ENCODE results near the gene BICDL1. TPM values are rescaled to one million over a fixed set of nuclear protein-coding genes. Genes with fewer than 3 reads are reported as not detected.

Gene BICDL1
- polyA plus RNA-seq, 1 of the 3 experiments (the other 2 are of a cell fraction), result 0.35 TPM

DNA sequence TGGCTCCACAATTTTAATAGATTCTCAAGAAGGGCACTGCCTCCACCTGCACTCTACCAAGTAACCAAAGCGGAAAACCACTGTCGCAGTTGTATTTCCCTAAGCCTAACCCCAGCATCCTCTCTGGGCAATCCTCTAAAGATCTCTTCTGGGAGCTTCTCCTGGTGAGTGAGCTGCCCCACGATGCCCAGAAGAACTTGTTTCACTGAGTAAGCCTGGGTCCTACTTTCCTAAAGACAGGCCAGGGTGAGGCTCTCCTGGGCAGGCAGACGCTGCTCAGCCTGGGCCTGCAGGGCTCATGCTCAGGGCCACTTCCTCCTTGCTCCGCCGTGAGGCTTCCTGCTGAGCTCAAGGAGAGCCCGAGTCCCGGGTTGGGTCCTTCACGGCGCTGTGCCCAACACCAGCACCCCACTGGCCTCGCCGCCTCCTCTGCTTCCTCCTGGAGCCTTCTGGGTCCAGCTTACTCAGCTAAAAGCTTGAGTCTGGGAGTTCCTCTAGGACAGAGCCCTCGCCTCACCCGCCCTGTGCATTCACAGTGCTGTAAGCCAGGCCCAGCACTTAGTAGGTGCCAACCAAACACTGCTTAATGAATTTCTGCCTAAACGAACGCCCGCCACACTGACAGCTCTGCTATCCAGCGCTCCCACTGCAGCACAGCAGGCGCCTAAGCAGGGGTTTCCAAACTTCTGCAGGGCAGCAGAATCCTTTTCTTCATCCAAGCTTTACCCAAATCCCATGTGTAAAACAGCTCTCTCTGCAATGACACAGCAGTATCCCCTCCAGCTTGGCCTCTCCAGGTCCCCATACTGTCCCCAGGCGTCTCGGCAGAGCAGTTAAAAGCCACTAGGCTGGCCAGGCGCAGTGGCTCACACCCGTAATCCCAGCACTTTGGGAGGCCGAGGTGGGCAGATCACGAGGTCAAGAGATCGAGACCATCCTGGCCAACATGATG is 121.8 kb downstream of the BICDL1 start:
- Histone ChIP-seq H3K9ac (no peak overlapping the region), H3K9me2 (no peaks in the 10 kb centered on the region), H3K27ac (ENCODE audit: low read depth in 2 of 2, low read length in 1 of 2) (no peak overlapping the region; a peak in 1 of 4 replicates), H3K9me3 (no peaks in the 10 kb centered on the region), H3K36me3 (replicated peaks in 1 of 2; ENCODE audit: control insufficient read depth in 1 of 2, insufficient read depth in 2 of 2, low read length in 1 of 2) (peaks cover 0 to 2% of the 10 kb centered on the region in 2 experiments), H3K4me1 (ENCODE audit: control insufficient read depth in 1 of 2, insufficient read depth in 2 of 2, low read depth in 1 of 2, low read length in 1 of 2) (peaks cover 5 to 8% of the 10 kb centered on the region in 2 experiments; a peak in 3 of 4 replicates), H3K27me3 (ENCODE audit: insufficient read depth) (no peaks in the 10 kb centered on the region), H4K20me1 (ENCODE audit: insufficient read depth) (peaks cover 99% of the 10 kb centered on the region), H3K4me2 (no peak overlapping the region), H3K4me3 (ENCODE audit: low read depth in 2 of 2, low read length in 1 of 2) (no peak overlapping the region), H3K79me2 (ENCODE audit: insufficient read depth) (peaks cover 100% of the 10 kb centered on the region), H3F3A (replicated peaks; ENCODE audit: insufficient read depth) (no peaks in the 10 kb centered on the region), H2AFZ (ENCODE audit: low read depth) (no peak overlapping the region)
- 92% methylated on average over 25 of the region's 26 CpGs for WGBS (ENCODE audit: low lambda C conversion rate)
- CTCF ChIA-PET, result interaction anchor here (1.5 to 1.6 kb wide), 2 partner anchors 10 to 16 kb away, joined by 5 to 7 read pairs; no protein-coding TSS in a partner anchor
- POLR2A ChIA-PET, result no interaction called here
- no peak for TF ChIP-seq POLR2AphosphoS5 (IDR thresholded peaks at IDR 0.05; ENCODE audit: low read depth, low read length)
- no peak for TF ChIP-seq FOXM1 (IDR thresholded peaks at IDR 0.05; ENCODE audit: low read depth)
- no peak for TF ChIP-seq USF1 (IDR thresholded peaks at IDR 0.05; ENCODE audit: borderline replicate concordance, low read depth)
- TF ChIP-seq FOXJ3 (CRISPR knock-in tag; IDR thresholded peaks at IDR 0.05), result no peak
- no peak for DNase-seq

DNA sequence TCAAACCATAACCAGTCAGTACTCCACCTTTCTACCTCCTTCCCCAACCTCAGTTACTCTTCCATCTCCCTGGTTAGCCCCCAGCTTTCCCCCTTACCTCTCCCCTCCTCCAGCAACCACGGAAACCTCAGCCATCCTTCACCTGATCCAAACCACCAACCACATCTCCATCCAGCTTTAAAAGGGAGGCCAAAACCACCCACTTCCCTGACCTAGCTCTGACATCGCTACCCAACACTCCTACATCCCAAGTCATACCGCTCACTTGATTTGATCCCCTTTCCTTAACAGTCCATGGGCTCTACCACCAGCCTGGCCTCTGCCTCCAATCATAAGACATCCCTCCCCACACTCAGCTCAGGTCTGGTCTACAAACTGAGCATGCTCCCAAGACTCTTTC is 126.0 kb downstream of the BICDL1 start:
- Histone ChIP-seq H3K9me2 (no peaks in the 10 kb centered on the region), H3F3A (replicated peaks; ENCODE audit: insufficient read depth) (peaks cover 22% of the 10 kb centered on the region), H4K20me1 (ENCODE audit: insufficient read depth) (peaks cover 61% of the 10 kb centered on the region), H3K36me3 (replicated peaks in 1 of 2; ENCODE audit: control insufficient read depth in 1 of 2, insufficient read depth in 2 of 2, low read length in 1 of 2) (peaks cover 0 to 2% of the 10 kb centered on the region in 2 experiments), H2AFZ (ENCODE audit: low read depth) (no peak overlapping the region), H3K9ac (0 out of 2 replicates have a peak overlapping the region, but pooled peaks have one; percentile 84), H3K79me2 (ENCODE audit: insufficient read depth) (peaks cover 87% of the 10 kb centered on the region), H3K4me3 (ENCODE audit: low read depth in 2 of 2, low read length in 1 of 2) (peak overlapping the region; percentile 71 to 94; a peak in 3 of 4 replicates), H3K27me3 (ENCODE audit: insufficient read depth) (no peaks in the 10 kb centered on the region), H3K9me3 (no peaks in the 10 kb centered on the region), H3K27ac (ENCODE audit: low read depth in 2 of 2, low read length in 1 of 2) (no peak overlapping the region), H3K4me2 (peak overlapping the region; percentile 98), H3K4me1 (ENCODE audit: control insufficient read depth in 1 of 2, insufficient read depth in 2 of 2, low read depth in 1 of 2, low read length in 1 of 2) (peaks cover 18 to 24% of the 10 kb centered on the region in 2 experiments)
- DNase-seq, result no peak
- 96% methylated on average over 3 of the region's 3 CpGs for WGBS (ENCODE audit: low lambda C conversion rate)
- ChIA-PET CTCF (interaction anchor here (0.8 kb wide), 1 partner anchor 28 kb away, joined by 3 read pairs; no protein-coding TSS in a partner anchor), POLR2A (interaction anchor here (1.0 kb wide), 1 partner anchor 12 kb away, joined by 3 read pairs; no protein-coding TSS in a partner anchor)
- TF ChIP-seq TAF1 (IDR thresholded peaks at IDR 0.05; ENCODE audit: borderline replicate concordance, low read depth, low read length) (no peak), RFX5 (IDR thresholded peaks at IDR 0.05; ENCODE audit: low read length) (no peak), MXI1 (IDR thresholded peaks at IDR 0.05; ENCODE audit: low read depth, low read length) (no peak), CHD2 (IDR thresholded peaks at IDR 0.05; ENCODE audit: low read length, partially characterized antibody) (no peak), MEF2A (IDR thresholded peaks at IDR 0.05; ENCODE audit: borderline replicate concordance, low read depth) (no peak)
- TF ChIP-seq, protein P1, sequence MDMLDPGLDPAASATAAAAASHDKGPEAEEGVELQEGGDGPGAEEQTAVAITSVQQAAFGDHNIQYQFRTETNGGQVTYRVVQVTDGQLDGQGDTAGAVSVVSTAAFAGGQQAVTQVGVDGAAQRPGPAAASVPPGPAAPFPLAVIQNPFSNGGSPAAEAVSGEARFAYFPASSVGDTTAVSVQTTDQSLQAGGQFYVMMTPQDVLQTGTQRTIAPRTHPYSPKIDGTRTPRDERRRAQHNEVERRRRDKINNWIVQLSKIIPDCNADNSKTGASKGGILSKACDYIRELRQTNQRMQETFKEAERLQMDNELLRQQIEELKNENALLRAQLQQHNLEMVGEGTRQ (IDR thresholded peaks at IDR 0.05; ENCODE audit: borderline replicate concordance, low read depth, low read length), result no peak
- TF ChIP-seq, protein P2, sequence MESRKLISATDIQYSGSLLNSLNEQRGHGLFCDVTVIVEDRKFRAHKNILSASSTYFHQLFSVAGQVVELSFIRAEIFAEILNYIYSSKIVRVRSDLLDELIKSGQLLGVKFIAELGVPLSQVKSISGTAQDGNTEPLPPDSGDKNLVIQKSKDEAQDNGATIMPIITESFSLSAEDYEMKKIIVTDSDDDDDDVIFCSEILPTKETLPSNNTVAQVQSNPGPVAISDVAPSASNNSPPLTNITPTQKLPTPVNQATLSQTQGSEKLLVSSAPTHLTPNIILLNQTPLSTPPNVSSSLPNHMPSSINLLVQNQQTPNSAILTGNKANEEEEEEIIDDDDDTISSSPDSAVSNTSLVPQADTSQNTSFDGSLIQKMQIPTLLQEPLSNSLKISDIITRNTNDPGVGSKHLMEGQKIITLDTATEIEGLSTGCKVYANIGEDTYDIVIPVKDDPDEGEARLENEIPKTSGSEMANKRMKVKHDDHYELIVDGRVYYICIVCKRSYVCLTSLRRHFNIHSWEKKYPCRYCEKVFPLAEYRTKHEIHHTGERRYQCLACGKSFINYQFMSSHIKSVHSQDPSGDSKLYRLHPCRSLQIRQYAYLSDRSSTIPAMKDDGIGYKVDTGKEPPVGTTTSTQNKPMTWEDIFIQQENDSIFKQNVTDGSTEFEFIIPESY (IDR thresholded peaks at IDR 0.05; ENCODE audit: borderline replicate concordance, low read depth), result no peak
